ENCODE measurements around the gene PAK4.

DNA sequence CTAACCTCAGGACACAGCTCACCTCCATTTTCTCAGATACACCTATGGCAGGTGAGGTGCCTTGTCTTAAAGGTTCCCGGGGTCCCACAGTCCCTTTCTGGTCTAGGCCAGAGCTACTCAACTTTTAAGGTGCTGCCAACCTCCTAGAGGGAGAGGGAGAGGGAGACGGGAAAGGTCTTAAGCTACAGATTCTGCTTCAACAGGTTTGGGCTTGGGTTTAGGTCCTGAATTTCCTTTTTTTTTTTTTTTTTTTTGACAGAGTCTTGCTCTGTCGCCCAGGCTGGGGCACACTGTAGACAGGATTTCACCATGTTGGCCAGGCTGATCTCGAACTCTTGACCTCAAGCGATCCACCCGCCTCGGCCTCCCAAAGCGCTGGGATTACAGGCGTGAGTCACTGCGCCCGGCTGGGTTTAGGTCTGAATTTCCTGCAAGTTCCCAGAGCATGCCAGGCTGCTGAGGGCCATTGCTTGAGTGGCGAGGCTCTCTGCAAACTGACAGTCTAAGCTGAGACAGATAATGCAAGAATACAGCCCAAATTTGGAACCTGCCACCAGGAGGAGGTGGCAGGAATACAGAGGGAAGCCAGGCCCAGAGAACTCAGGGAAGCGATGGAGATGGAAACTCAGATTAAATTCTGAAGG lies 86.3 kb downstream of the PAK4 start:
- TF ChIP-seq, protein P1, sequence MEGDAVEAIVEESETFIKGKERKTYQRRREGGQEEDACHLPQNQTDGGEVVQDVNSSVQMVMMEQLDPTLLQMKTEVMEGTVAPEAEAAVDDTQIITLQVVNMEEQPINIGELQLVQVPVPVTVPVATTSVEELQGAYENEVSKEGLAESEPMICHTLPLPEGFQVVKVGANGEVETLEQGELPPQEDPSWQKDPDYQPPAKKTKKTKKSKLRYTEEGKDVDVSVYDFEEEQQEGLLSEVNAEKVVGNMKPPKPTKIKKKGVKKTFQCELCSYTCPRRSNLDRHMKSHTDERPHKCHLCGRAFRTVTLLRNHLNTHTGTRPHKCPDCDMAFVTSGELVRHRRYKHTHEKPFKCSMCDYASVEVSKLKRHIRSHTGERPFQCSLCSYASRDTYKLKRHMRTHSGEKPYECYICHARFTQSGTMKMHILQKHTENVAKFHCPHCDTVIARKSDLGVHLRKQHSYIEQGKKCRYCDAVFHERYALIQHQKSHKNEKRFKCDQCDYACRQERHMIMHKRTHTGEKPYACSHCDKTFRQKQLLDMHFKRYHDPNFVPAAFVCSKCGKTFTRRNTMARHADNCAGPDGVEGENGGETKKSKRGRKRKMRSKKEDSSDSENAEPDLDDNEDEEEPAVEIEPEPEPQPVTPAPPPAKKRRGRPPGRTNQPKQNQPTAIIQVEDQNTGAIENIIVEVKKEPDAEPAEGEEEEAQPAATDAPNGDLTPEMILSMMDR (IDR thresholded peaks at IDR 0.05), result no peak
- TF ChIP-seq POLR2A (IDR thresholded peaks at IDR 0.05), result no peak
